SW 1271 (cell line): ENCODE measurements around the gene ZKSCAN4.

Experiments used
- DNase-seq, 2 experiments: peaks; one replicate each; lab custom pipeline; 2025; lab: John Stamatoyannopoulos, UW

ZKSCAN4 gene

DNA sequence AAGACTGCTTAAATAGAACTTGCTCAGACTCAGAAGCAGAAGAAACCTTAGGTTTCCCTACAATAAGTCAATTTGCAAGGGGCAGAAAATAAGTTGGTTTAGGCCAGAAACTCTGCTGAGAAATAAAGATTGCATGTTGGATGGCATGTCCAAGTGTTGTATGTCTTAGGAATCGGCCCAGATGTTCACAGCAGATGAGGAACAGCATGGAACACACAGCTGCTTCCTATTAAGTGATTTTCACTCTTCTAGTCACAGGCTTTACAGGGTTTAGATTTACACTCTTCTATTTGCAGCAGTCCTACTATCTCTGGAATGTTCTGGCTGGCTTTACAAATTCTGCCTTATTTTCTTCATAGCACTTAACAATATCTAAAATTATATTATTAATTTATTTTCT lies 3.2 kb downstream of the ZKSCAN4 start:
- DNase-seq, result no peak

GRCh38 chr6:28245206-28245941 lies 6.7 kb downstream of the ZKSCAN4 start:
- no peak for DNase-seq

DNA sequence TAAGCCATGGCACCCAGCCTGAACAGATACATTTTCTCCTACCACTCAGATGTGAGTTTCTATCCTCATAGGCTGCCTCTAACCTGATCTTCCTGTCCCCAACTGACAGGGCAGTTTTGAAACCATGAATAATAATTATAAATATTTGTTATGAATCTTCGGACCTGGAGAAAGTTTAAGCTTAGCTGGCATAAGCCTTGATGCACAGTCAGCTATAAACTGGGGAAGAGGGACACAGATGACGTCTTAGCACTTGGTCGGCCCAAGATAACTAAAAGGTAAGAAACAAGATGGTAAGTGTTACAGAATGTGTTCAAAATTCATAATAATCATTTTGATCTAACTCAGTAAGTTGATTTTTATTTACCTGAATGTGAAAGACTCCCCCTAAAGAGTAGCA lies 8.1 kb downstream of the ZKSCAN4 start:
- DNase-seq, result no peak

DNA sequence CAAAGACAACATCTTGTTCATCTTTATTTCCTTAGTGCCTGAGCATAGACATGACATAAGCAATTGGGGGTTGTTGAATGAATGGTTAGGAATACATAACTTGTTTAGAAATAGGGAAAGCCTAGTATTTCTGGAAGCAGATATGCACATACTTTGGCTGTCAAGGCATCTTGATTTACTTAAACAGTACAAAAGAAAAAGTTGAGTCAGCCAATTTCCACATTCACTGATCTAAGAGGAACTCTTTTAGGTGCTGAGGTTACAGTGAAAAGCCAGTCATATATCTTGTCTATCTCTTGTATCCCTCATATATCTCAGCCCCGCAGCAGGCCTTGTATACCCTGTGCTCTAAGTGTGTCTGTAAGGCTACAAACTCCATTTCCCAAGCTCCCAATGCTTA lies 11.6 kb downstream of the ZKSCAN4 start:
- no peak for DNase-seq

DNA sequence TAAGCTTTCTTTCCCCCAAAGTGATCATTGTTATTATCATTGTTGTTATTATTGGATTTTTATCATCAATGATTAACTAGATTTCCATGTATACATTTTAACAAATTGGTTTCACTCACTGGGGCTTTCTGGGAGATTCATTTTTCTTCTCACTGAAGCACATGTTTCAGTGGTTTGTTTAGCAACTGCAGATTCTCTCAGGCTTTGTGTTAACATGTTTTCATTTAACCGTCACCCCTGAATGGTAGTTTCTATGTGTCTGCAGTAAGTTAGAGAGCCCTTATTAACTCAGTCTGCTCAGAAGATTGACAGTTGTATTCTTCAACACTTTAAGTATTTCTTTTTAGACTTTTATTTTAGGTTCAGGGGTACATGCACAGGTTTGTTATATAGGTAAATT lies 12.4 kb downstream of the ZKSCAN4 start:
- DNase-seq, result no peak

DNA sequence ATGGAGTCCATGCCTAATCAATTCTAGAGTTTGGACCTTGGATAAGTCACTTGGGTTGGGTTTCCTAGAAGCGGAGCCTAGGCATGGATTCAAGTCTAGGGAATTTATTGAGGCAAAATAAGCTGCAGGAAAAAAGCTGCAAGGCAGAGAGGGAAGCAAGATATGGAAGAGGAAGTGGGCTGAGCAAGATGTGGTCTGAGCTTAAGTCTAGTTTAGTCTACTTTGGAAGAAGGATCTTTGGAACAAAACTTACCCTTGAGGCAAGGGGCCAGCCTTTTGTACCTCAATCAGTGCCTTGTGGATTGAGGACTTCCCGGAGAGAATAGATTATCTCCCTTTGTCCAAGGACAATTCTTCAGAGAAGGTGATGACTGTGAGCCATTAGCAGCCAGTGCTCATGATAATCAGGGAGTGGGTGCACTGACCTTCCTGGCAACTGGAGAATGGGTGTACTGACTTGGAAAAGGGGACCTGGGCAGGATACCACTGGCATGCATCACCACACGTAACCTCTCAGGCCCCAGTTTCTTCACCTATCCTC lies 16.1 kb downstream of the ZKSCAN4 start:
- no peak for DNase-seq

- no peak for DNase-seq
Measured at GRCh38 chr6:28232785-28233184, 19.3 kb downstream of the ZKSCAN4 start.

- no peak for DNase-seq
Measured at GRCh38 chr6:28226460-28226859, 25.6 kb downstream of the ZKSCAN4 start.

GRCh38 chr6:28225056-28225834 lies 26.8 kb downstream of the ZKSCAN4 start, which contains the start of gene ZSCAN9:
TSS of gene ZSCAN9 (plus strand) at chr6:28225275. CDS start at chr6:28227085, 1,810 bp downstream.
- DNase-seq, result peak; percentile 77 to 92

DNA sequence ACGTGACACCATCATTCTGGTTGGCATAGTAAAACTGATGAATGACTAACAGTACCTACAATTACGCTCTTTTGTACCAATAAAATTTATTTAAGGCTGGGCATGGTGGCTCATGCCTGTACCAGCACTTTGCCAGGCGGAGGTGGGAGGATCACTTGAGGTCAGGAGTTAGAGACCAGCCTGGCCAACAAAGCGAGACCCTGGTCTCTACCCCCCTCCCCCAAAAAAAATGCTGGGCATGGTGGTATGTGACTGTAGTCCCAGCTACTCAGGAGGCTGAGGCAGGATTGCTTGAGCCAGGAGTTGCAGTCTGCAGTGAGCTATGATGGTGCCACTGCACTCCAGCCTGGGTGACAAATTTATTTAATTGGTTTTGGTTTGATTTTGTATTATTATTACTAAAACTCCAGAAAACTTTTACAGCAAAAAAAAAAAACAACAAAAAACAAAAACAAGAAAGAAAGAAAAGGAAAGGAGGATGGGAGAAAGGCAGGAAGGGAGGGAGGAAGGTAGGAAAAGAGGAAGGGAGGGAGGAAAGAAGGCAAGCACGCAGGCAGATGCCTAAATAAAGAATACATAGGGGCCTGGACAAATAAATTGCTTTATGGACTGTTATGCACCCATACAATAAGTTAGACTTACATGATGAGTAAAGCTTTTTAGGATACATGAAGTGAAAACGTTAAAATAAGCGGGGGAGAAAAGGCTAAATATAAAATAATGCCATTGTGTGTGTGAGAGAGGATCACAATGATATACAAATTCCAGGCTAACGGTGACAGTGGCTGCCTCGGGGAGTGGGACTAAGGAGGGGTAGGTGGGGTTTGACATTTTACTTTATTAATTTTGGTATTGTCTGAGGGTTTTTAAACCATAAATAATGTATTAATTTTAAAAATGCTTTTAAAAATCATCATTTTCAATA lies 27.7 kb downstream of the ZKSCAN4 start:
- no peak for DNase-seq

- no peak for DNase-seq
Measured at GRCh38 chr6:28220257-28221133, 31.6 kb downstream of the ZKSCAN4 start.

DNA sequence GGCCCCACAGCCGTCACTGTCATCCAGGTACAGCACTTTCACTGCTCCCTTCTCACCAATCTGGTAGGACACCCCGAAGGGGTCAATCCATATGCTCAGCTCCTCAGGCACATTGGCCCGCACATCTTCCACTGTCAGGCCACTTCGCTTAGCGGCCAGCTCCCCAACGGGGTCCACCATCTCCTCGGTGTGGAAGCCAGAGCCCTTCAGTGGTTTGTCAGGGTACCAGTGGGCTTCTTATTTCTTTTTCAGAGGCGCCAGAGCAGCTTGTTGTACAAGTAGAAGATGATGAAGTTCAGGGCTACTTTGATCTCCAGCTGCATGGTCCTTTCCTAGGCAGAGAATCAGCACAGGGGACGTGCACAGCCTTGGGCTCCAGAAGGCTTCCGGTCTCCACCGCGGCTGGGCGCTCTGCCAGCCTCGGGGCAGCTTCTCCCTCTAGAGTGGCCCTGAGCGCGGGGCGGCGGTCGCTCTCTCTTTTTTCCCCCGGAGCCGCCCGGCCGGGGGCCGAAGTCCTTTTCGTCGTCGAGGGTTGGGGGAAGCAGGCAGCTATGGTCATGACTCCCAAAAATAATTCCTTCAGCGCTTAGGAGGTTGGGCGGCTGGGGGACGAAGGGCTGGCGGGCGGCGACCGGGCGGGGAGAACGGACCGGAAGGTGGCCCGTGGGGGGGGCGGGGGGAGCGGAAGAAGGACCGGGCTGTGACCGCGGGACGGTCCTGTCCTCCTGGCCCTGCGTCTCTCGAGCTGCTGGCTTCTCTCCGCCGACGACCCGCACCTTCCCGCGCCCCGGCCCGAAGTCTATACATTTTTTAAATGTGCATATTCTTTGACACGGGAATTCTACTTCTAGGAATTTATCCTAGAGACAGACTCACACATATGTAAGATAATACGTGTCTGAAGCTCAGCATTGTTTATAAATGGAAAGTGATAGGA lies 33.5 kb downstream of the ZKSCAN4 start:
- peak; percentile 48 to 74 for DNase-seq

DNA sequence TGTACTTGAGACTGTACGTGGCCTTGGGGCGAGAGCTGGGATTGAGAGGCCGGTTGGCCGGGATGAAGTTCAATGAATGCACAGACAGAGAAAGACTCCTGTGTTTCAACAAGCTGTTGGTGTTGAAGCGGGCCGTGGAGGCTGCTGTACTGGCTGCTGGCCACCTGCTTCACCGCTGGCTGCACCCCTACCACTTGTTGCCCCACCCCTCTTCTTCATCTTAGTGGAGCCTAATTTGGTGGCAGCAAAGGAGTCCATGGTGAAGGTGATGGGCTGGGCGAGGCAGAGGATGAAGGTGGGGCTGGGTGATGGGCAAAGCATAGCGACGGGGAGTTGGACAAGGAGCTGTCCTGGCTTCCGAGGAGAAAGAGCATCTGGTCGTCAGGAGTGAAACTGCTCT lies 34.2 kb downstream of the ZKSCAN4 start:
- no peak for DNase-seq

- no peak for DNase-seq
Measured at GRCh38 chr6:28215425-28215824, 36.6 kb downstream of the ZKSCAN4 start.

DNA sequence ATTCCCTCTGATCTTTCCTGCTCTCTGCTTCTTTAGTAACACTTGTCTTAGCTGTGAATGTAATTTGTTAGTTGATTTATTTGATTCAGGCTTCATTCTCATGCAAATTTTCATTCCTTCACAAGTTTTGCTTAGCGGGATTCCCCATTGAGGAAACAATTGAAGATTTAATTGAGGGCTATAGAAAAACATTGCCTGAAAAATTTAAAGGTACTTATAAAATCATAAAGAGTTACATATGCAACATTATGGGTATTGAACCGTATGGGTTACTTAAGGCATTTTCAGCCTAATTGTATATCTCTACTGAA lies 38.9 kb downstream of the ZKSCAN4 start:
- no peak for DNase-seq

DNA sequence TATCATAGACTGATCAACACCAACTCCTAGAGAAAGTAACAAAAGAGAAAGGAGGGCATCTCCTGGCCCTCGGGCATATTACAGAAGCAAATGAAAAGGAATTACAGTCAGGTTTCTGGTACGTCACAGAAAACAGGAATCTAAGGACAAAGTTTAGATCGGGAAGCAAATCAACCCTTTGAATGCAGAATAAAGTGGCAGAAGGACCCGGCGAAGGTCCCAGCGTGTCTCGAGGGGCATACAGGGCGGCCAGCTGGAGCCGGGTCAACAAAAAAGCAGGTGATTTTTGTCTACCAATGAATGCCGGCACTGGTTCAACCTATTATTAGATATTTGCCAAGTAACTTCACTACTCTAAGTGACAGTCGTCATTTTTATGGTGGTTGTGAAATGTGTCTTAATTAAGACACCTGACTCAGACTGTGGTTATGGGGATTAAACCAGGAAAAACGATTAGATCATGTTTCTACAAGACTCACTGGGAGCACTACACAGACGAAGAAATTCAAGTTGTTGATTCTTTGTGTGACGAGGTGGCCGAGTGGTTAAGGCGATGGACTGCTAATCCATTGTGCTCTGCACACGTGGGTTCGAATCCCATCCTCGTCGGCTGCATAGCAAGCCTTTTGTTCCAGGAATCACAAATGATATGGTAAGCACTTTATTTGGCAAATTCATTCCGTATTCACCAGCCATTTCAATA lies 39.4 kb downstream of the ZKSCAN4 start:
- no peak for DNase-seq

GRCh38 chr6:28211840-28212509 lies 40.1 kb downstream of the ZKSCAN4 start:
- DNase-seq, result no peak

DNA sequence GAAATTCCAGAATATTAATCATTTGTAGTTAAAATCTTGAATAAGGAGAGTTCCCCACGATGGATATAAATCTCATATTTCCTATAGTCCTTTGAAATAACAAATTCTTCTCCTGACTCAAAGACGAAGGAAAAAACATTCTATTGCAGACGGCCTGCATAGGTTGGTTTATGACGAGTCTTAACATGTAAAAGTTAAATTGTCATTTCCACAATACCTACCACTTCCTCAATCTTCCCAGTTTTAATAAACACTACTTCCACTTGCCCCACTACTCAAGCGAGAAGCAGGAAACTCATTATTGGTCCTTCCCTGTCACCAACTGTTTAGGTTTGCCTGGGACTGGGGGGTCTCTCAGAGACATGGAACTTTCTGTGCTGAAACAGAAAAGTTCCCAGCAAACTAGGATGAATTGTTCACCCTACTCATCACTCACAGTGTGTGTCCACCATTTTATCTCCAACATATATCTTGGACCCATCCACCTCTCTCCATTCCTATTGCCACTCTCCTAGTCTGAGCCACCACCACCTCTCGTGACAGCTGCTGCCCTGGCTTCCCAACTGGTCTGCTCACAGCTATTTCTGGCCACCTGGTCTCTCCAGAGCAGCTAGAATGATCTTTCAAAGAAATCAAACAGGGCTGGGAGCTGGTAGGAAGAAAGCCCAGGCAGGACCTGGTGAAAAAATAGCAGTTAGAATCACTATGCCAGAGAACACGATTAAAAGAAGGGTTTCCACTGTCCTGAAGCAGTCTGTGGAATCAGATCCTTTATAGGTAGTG lies 42.1 kb downstream of the ZKSCAN4 start:
- no peak for DNase-seq
